H9 (cell line): ENCODE data around the gene RERE. TPM values are rescaled to one million over a fixed set of nuclear protein-coding genes. Genes with fewer than 3 reads are reported as not detected.
A peak's percentile ranks its signal among the peaks of the same experiment; 100 is the strongest.

Experiments
- DNase-seq: peaks from one replicate; pipeline ENCODE4 v3.0.0-alpha.2; 2017
- H2AFZ ChIP-seq: one replicate; pipeline ENCODE4 v1.6.1; 2013; ENCODE audit warnings: mild to moderate bottlenecking, low read length, control low read depth, moderate library complexity
- H2AK5ac ChIP-seq: 2 replicates; pipeline ENCODE4 v1.6.1; 2013; ENCODE audit warnings: low read length, control low read depth, mixed read lengths; ENCODE audit not compliant: insufficient read length
- H2BK120ac ChIP-seq: one replicate; pipeline ENCODE4 v1.6.1; 2013; ENCODE audit warnings: low read depth, mild to moderate bottlenecking, low read length, control low read depth, inconsistent platforms; ENCODE audit not compliant: poor library complexity, severe bottlenecking
- H2BK12ac ChIP-seq: 2 replicates; pipeline ENCODE4 v1.6.1; 2013; ENCODE audit warnings: low read length, control low read depth, mixed read lengths, low read depth; ENCODE audit not compliant: insufficient read length
- H2BK15ac ChIP-seq: 2 replicates; pipeline ENCODE4 v1.6.1; 2013; ENCODE audit warnings: low read depth, low read length, control low read depth
- H2BK20ac ChIP-seq: one replicate; pipeline ENCODE4 v1.6.1; 2013; ENCODE audit warnings: low read depth, mild to moderate bottlenecking, low read length, control low read depth, inconsistent platforms; ENCODE audit not compliant: poor library complexity, severe bottlenecking
- H2BK5ac ChIP-seq: 2 replicates; pipeline ENCODE4 v1.6.1; 2013; ENCODE audit warnings: low read length, control low read depth, mixed read lengths; ENCODE audit not compliant: insufficient read length
- H3K14ac ChIP-seq: 2 replicates; pipeline ENCODE4 v1.6.1; 2013; ENCODE audit warnings: low read length, control low read depth; ENCODE audit not compliant: insufficient read depth
- H3K18ac ChIP-seq: 2 replicates; pipeline ENCODE4 v1.6.1; 2013; ENCODE audit warnings: low read depth, mild to moderate bottlenecking, mixed read lengths, low read length, control low read depth; ENCODE audit not compliant: insufficient read length
- H3K23ac ChIP-seq: 2 replicates; pipeline ENCODE4 v1.6.1; 2013; ENCODE audit warnings: low read length, control low read depth, mixed read lengths, low read depth; ENCODE audit not compliant: insufficient read length
- H3K23me2 ChIP-seq: 2 replicates; pipeline ENCODE4 v1.6.1; 2013; ENCODE audit warnings: low read depth, mild to moderate bottlenecking, mixed read lengths, low read length, control low read depth; ENCODE audit not compliant: insufficient read length, poor library complexity, severe bottlenecking
- H3K27ac ChIP-seq: 2 replicates; pipeline ENCODE4 v1.5.1; 2013; ENCODE audit warnings: low read length, control low read depth, mixed read lengths, low read depth; ENCODE audit not compliant: insufficient read length
- H3K27me3 ChIP-seq: 2 replicates; pipeline ENCODE4 v1.6.1; 2013; ENCODE audit warnings: low read length, control low read depth, inconsistent platforms; ENCODE audit not compliant: insufficient read depth
- H3K4ac ChIP-seq: 2 replicates; pipeline ENCODE4 v1.6.1; 2013; ENCODE audit warnings: low read depth, mild to moderate bottlenecking, control low read depth, inconsistent platforms, low read length, moderate library complexity
- H3K4me1 ChIP-seq: 2 replicates; pipeline ENCODE4 v1.6.1; 2013; ENCODE audit warnings: low read length, control low read depth, inconsistent platforms; ENCODE audit not compliant: insufficient read depth
- H3K4me2 ChIP-seq: 2 replicates; pipeline ENCODE4 v1.6.1; 2013; ENCODE audit warnings: low read length, control low read depth, mixed read lengths; ENCODE audit not compliant: insufficient read length, insufficient read depth
- H3K56ac ChIP-seq: 2 replicates; pipeline ENCODE4 v1.6.1; 2013; ENCODE audit warnings: low read depth, mild to moderate bottlenecking, mixed read lengths, low read length, control low read depth; ENCODE audit not compliant: insufficient read length
- H3K79me1 ChIP-seq: 2 replicates; pipeline ENCODE4 v1.6.1; 2013; ENCODE audit warnings: low read depth, mild to moderate bottlenecking, moderate library complexity, low read length, control low read depth, inconsistent platforms; ENCODE audit not compliant: insufficient read depth, poor library complexity, severe bottlenecking
- H3K79me2 ChIP-seq: 2 replicates; pipeline ENCODE4 v1.6.1; 2013; ENCODE audit warnings: low read length, control low read depth, inconsistent platforms; ENCODE audit not compliant: insufficient read depth
- H3K9ac ChIP-seq: 2 replicates; pipeline ENCODE4 v1.6.1; 2013; ENCODE audit warnings: low read length, control low read depth, mixed read lengths; ENCODE audit not compliant: insufficient read length; ENCODE audit errors: extremely low read depth
- H3K9me3 ChIP-seq: one replicate; pipeline ENCODE4 v1.6.1; 2013; ENCODE audit warnings: low read depth, low read length, inconsistent platforms; ENCODE audit not compliant: control insufficient read depth
- H3T11ph ChIP-seq: one replicate; pipeline ENCODE4 v1.6.1; 2013; ENCODE audit warnings: mild to moderate bottlenecking, low read length, control low read depth, inconsistent platforms
- H4K20me1 ChIP-seq: one replicate; pipeline ENCODE4 v1.6.1; 2013; ENCODE audit not compliant: control insufficient read depth, insufficient read length, insufficient read depth
- H4K5ac ChIP-seq: 2 replicates; pipeline ENCODE4 v1.6.1; 2013; ENCODE audit warnings: low read depth, mild to moderate bottlenecking, mixed read lengths, low read length, control low read depth; ENCODE audit not compliant: insufficient read length
- H4K8ac ChIP-seq: replicated peaks from 2 replicates; pipeline ENCODE4 v1.6.1; 2013; ENCODE audit warnings: low read length, control low read depth, mixed read lengths, low read depth; ENCODE audit not compliant: insufficient read length
- H4K91ac ChIP-seq: 2 replicates; pipeline ENCODE4 v1.6.1; 2013; ENCODE audit warnings: low read depth, mild to moderate bottlenecking, moderate library complexity, mixed read lengths, low read length, control low read depth; ENCODE audit not compliant: insufficient read length
- H3K27ac Mint-ChIP-seq, 3 experiments: 2 replicates in 2 of 3; 3 replicates in 1 of 3; pipeline ENCODE4 v1.8.0; 2020 to 2021; ENCODE audit warnings: mixed read lengths in 3 of 3, mild to moderate bottlenecking in 1 of 3, moderate library complexity in 1 of 3
- H3K27me3 Mint-ChIP-seq: 2 replicates; pipeline ENCODE4 v1.8.0; 2021; ENCODE audit warnings: low read depth, mild to moderate bottlenecking, moderate library complexity, mixed read lengths
- H3K36me3 Mint-ChIP-seq, 3 experiments: 2 replicates in 2 of 3; 3 replicates in 1 of 3; pipeline ENCODE4 v1.8.0; 2020 to 2021; ENCODE audit warnings: low read depth in 3 of 3, mixed read lengths in 3 of 3; ENCODE audit not compliant: insufficient read depth in 1 of 3
- H3K4me1 Mint-ChIP-seq, 2 experiments: 2 replicates each; pipeline ENCODE4 v1.8.0; 2020; ENCODE audit warnings: mixed read lengths in 2 of 2
- H3K4me3 Mint-ChIP-seq, 2 experiments: 2 replicates in 1 of 2; 3 replicates in 1 of 2; pipeline ENCODE4 v1.8.0; 2020 to 2021; ENCODE audit warnings: mild to moderate bottlenecking in 2 of 2, mixed read lengths in 2 of 2, moderate library complexity in 1 of 2
- H3K9me3 Mint-ChIP-seq, 2 experiments: 2 replicates in 1 of 2; 3 replicates in 1 of 2; pipeline ENCODE4 v1.8.0; 2020; ENCODE audit warnings: mild to moderate bottlenecking in 2 of 2, mixed read lengths in 2 of 2, moderate library complexity in 1 of 2
- CTCF ChIP-seq: fragments of 200-600 bp; sonication (generic); conservative IDR thresholded peaks from 3 replicates; pipeline ENCODE4 v1.8.0; 2021; ENCODE audit warnings: antibody characterized with exemption, mild to moderate bottlenecking
- WGBS: extraction: QIAGEN DNeasy Blood & Tissue Kit; methylation state at CpG from one replicate; pipeline ENCODE4 v1.1.7; 2013; ENCODE audit warnings: missing lambda C conversion rate, low lambda C conversion rate, mixed read lengths; ENCODE audit not compliant: insufficient read length; ENCODE audit errors: extremely low coverage; 5-methylcytosine and 5-hydroxymethylcytosine counted together
- total RNA-seq: library from RNA; stranded (reverse); gene quantifications from 2 replicates; pipeline ENCODE4 v1.2.1, GENCODE V29; 2021

RERE gene
- total RNA-seq, 1 experiment from 2014 or later = 103 TPM

GRCh38 chr1:8780405-8780804 lies 37.0 kb downstream of the RERE start:
- no peaks in the 10 kb centered on the region for H3K27me3 ChIP-seq
- H3K9ac ChIP-seq = no peak overlapping the region
- H2BK12ac ChIP-seq = no peak overlapping the region
- DNase-seq = no peak
- no peak overlapping the region for H3K27ac ChIP-seq
- no peak overlapping the region for H2BK20ac ChIP-seq
- no peak overlapping the region for H4K91ac ChIP-seq
- H3K27ac Mint-ChIP-seq = peak overlapping the region in 2 of 3 experiments; percentile 11 to 21; a peak in 2 of 7 replicates
- H3K4me2 ChIP-seq = no peak overlapping the region
- no peak overlapping the region for H2AK5ac ChIP-seq
- no peaks in the 10 kb centered on the region; a peak in 2 of 7 replicates for H3K36me3 Mint-ChIP-seq
- no peak overlapping the region for H3K4ac ChIP-seq
- no peak overlapping the region for H4K8ac ChIP-seq
- H3K4me1 Mint-ChIP-seq = peaks cover 26 to 32% of the 10 kb centered on the region in 2 experiments
- whole genome bisulfite sequencing = no CpG with 5 or more reads among the region's 1 CpG
- no peak overlapping the region for H3K4me3 Mint-ChIP-seq
- H2AFZ ChIP-seq = no peak overlapping the region
- H2BK120ac ChIP-seq = no peak overlapping the region
- no peak overlapping the region for H3K18ac ChIP-seq
- no peak overlapping the region for H3K14ac ChIP-seq
- TF ChIP-seq CTCF = no peak
- no peaks in the 10 kb centered on the region for H3K23me2 ChIP-seq
- H3T11ph ChIP-seq = no peak overlapping the region
- no peak overlapping the region for H3K23ac ChIP-seq
- H3K9me3 Mint-ChIP-seq = no peaks in the 10 kb centered on the region
- H3K27me3 Mint-ChIP-seq = no peaks in the 10 kb centered on the region
- no peak overlapping the region for H2BK15ac ChIP-seq
- H3K79me2 ChIP-seq = peaks cover 1% of the 10 kb centered on the region; the same call in 1 of the 2 replicates
- peaks cover 10% of the 10 kb centered on the region for H3K79me1 ChIP-seq
- no peak overlapping the region for H3K56ac ChIP-seq
- H4K20me1 ChIP-seq = no peaks in the 10 kb centered on the region
- H4K5ac ChIP-seq = no peak overlapping the region
- no peaks in the 10 kb centered on the region for H3K9me3 ChIP-seq
- no peak overlapping the region for H2BK5ac ChIP-seq
- H3K4me1 ChIP-seq = no peaks in the 10 kb centered on the region; the same call in 1 of the 2 replicates
